HCT116 (cell line): Measurements from ENCODE around the gene SEC16A. TPM values are rescaled to one million over a fixed set of nuclear protein-coding genes. Genes with fewer than 3 reads are reported as not detected.

ENCODE experiments used
- ATAC-seq: fragments of 200-7000 bp; cut with Tn5 transposase; 2 replicates; pipeline ENCODE4 v1.9.1; 2020; ENCODE audit warnings: mild to moderate bottlenecking, moderate library complexity
- BruUV-seq: library from RNA; stranded (reverse); fragments of 400-500 nt; replicated peaks from 2 replicates; lab custom pipeline; 2021; lab: Mats Ljungman, UMichigan
- CTCF ChIA-PET: fragments of 300-600 bp; sonication (Branson Sonifier 250); formaldehyde crosslinking; loops from one replicate; lab custom pipeline; 2021; ENCODE audit warnings: antibody characterized with exemption; lab: Charles Lee
- POLR2A ChIA-PET: fragments of 300-600, 350-600 bp; sonication (Branson Sonifier 250); formaldehyde crosslinking; loops from one replicate; lab custom pipeline; 2021; ENCODE audit warnings: antibody characterized with exemption; lab: Charles Lee
- RAD21 ChIA-PET, 2 experiments: fragments of 300-600 bp; sonication (Branson Sonifier 250); formaldehyde crosslinking; loops; one replicate each; lab custom pipeline; 2023; ENCODE audit warnings: low total read pairs in 2 of 2; ENCODE audit not compliant: uncharacterized antibody in 2 of 2, unreplicated experiment in 2 of 2, low non-redundant PET in 1 of 2; lab: Charles Lee
- DNase-seq: peaks from one replicate; pipeline ENCODE4 v3.0.0-alpha.2; 2010; ENCODE audit warnings: low read depth, low spot score
- H2AFZ ChIP-seq: fragments of 200-600 bp; shearing (Covaris generic), sonication (generic); 2 replicates; pipeline ENCODE4 v1.6.1; 2017; ENCODE audit warnings: low read depth, mixed run types, mixed read lengths, antibody characterized with exemption, low read length; ENCODE audit not compliant: poor library complexity, severe bottlenecking
- H3K27ac ChIP-seq: 2 replicates; pipeline ENCODE4 v1.5.1; 2012; ENCODE audit warnings: low read depth, low read length
- H3K27me3 ChIP-seq: fragments of 200-600 bp; sonication (generic); 2 replicates; pipeline ENCODE4 v1.6.1; 2016; ENCODE audit warnings: mixed run types, low read length, mixed read lengths; ENCODE audit not compliant: insufficient read depth
- H3K36me3 ChIP-seq, 2 experiments: fragments of 200-500 bp in 1 of 2; fragments of 200-600 bp in 1 of 2; sonication (Bioruptor generic) in 1 of 2; sonication (generic) in 1 of 2; 2 replicates each; pipeline versions ENCODE4 v1.5.1 to v1.6.1; 2014 to 2016; ENCODE audit warnings: low read length in 2 of 2, inconsistent platforms in 1 of 2, mixed read lengths in 1 of 2, mixed run types in 1 of 2; ENCODE audit not compliant: insufficient read depth in 2 of 2, control insufficient read depth in 1 of 2
- H3K4me1 ChIP-seq, 2 experiments: fragments of 200-600 bp in 1 of 2; sonication (generic) in 1 of 2; 2 replicates each; pipeline versions ENCODE4 v1.5.1 to v1.6.1; 2012 to 2017; ENCODE audit warnings: low read length in 2 of 2, inconsistent platforms in 1 of 2, mild to moderate bottlenecking in 1 of 2, mixed read lengths in 1 of 2, mixed run types in 1 of 2, moderate library complexity in 1 of 2; ENCODE audit not compliant: insufficient read depth in 2 of 2, control insufficient read depth in 1 of 2
- H3K4me2 ChIP-seq: fragments of 200-600 bp; sonication (generic); 2 replicates; pipeline ENCODE4 v1.6.1; 2017; ENCODE audit warnings: mixed run types, low read length, mixed read lengths
- H3K4me3 ChIP-seq, 2 experiments: fragments of 200-600 bp in 1 of 2; sonication (generic) in 1 of 2; replicated peaks in 1 of 2; 2 replicates each; pipeline ENCODE4 v1.5.1; 2011 to 2016; ENCODE audit warnings: low read length in 2 of 2, control low read depth in 1 of 2, low read depth in 1 of 2, mild to moderate bottlenecking in 1 of 2, mixed read lengths in 1 of 2, mixed run types in 1 of 2
- H3K79me2 ChIP-seq: fragments of 200-600 bp; sonication (generic); 2 replicates; pipeline ENCODE4 v1.6.1; 2017; ENCODE audit warnings: mild to moderate bottlenecking, mixed run types, low read length, moderate library complexity, mixed read lengths; ENCODE audit not compliant: insufficient read depth
- H3K9ac ChIP-seq: fragments of 200-600 bp; sonication (generic); 2 replicates; pipeline ENCODE4 v1.6.1; 2016; ENCODE audit warnings: low read length, mixed read lengths
- H3K9me2 ChIP-seq: fragments of 200-600 bp; sonication (generic), shearing (Covaris generic); 2 replicates; pipeline ENCODE4 v1.6.1; 2017; ENCODE audit warnings: mixed run types, mild to moderate bottlenecking, moderate library complexity; ENCODE audit not compliant: insufficient read depth
- H3K9me3 ChIP-seq, 2 experiments: fragments of 200-500 bp in 1 of 2; fragments of 200-600 bp in 1 of 2; sonication (Bioruptor generic) in 1 of 2; sonication (generic) in 1 of 2; 2 replicates each; pipeline ENCODE4 v1.6.1; 2014 to 2017; ENCODE audit warnings: low read length in 2 of 2, mixed read lengths in 2 of 2, inconsistent platforms in 1 of 2, low read depth in 1 of 2, mild to moderate bottlenecking in 1 of 2, mixed run types in 1 of 2, moderate library complexity in 1 of 2; ENCODE audit not compliant: control insufficient read depth in 1 of 2, insufficient read depth in 1 of 2
- H4K20me1 ChIP-seq: fragments of 200-600 bp; sonication (generic), shearing (Covaris generic); 2 replicates; pipeline ENCODE4 v1.6.1; 2017; ENCODE audit warnings: mixed run types, mild to moderate bottlenecking, moderate library complexity; ENCODE audit not compliant: insufficient read depth
- CEBPB ChIP-seq: IDR thresholded peaks from 2 replicates; pipeline ENCODE4 v1.6.1; 2012; ENCODE audit warnings: low read depth
- ELF1 ChIP-seq: IDR thresholded peaks from 2 replicates; pipeline ENCODE4 v1.6.1; 2012; ENCODE audit warnings: low read depth, borderline replicate concordance
- EZH2phosphoT487 ChIP-seq: fragments of 200-600 bp; IDR thresholded peaks from 2 replicates; pipeline ENCODE4 v1.6.1; 2018; ENCODE audit warnings: antibody characterized with exemption, borderline replicate concordance
- FOSL1 ChIP-seq: IDR thresholded peaks from 2 replicates; pipeline ENCODE4 v1.6.1; 2012; ENCODE audit warnings: low read depth
- POLR2A ChIP-seq: IDR thresholded peaks from 2 replicates; pipeline ENCODE4 v1.7.0; 2011; ENCODE audit warnings: borderline replicate concordance; ENCODE audit not compliant: insufficient read depth, insufficient read length; ENCODE audit errors: extremely low read depth
- POLR2AphosphoS5 ChIP-seq: IDR thresholded peaks from 2 replicates; pipeline ENCODE4 v1.6.1; 2011; ENCODE audit warnings: mild to moderate bottlenecking, low read depth, low read length, moderate library complexity
- SP1 ChIP-seq: IDR thresholded peaks from 2 replicates; pipeline ENCODE4 v1.6.1; 2012; ENCODE audit warnings: low read depth
- SRF ChIP-seq: IDR thresholded peaks from 2 replicates; pipeline ENCODE4 v1.6.1; 2012; ENCODE audit warnings: low read depth
- ZFX ChIP-seq: fragments of 450-650 bp; IDR thresholded peaks from 2 replicates; pipeline ENCODE4 v1.6.1; 2017
- intact Hi-C: fragments of 100-400 bp; cut with micrococcal nuclease; formaldehyde crosslinking; loops from 2 replicates; pipeline ENCODE4 v1.10.0; 2022
- total RNA-seq: library from RNA; stranded (reverse); gene quantifications from one replicate; pipeline ENCODE4 v1.2.1, GENCODE V29; 2021; ENCODE audit not compliant: unreplicated experiment
- TF ChIP-seq, protein P1 (sequence below), 3 experiments: fragments of 200-600 bp in 1 of 3; sonication (generic) in 1 of 3; IDR thresholded peaks in 2 of 3; conservative IDR thresholded peaks in 1 of 3; 2 replicates each; pipeline ENCODE4 v1.5.1; 2012 to 2017; ENCODE audit warnings: low read depth in 2 of 3, low read length in 2 of 3, antibody characterized with exemption in 1 of 3, borderline replicate concordance in 1 of 3, control low read depth in 1 of 3, mild to moderate bottlenecking in 1 of 3, mixed read lengths in 1 of 3, mixed run types in 1 of 3, moderate library complexity in 1 of 3; ENCODE audit not compliant: insufficient read depth in 1 of 3
- TF ChIP-seq, protein P2 (sequence below): IDR thresholded peaks from 2 replicates; pipeline ENCODE4 v1.6.1; 2012; ENCODE audit warnings: low read depth
- TF ChIP-seq, protein P3 (sequence below): IDR thresholded peaks from 2 replicates; pipeline ENCODE4 v1.6.1; 2012

The SEC16A gene
- total RNA-seq, 1 experiment from 2014 or later, result 49.8 TPM

DNA sequence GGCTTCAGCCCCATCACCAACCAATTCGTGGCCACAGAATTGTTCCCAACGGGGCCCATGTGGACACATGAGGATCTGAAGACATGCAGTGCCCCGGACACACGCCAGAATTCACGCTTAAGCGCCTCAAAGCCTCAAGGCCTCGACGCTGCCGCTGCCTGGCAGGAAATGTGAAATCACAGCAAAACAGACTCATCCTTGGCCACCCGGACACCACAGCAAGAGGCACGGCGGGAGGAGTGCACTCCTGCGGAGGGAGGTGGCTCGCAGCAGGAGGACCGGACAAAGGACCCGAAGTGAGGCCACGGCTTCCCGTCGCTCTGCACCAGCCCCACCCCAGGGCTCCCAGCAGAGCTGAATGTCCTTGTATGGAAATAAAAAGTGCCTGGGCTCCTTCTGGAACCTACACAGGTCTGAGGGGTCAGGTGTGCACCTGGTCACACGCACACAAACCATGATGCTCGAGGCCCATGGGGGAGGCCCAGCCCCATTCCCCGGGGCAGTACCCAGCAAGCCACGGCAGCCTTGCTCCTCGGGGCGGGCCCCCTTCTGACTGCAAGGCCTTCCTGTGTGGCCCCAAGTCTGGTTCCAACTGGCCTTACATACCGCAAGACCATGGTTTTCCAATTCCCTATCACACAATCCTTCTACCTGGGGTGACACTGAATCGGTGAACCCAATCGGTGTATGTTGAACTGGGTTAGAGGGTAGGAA lies 10.0 kb downstream of the SEC16A start:
- H3K79me2 ChIP-seq, result peaks cover 89% of the 10 kb centered on the region
- CTCF ChIA-PET, result no interaction called here
- no peaks in the 10 kb centered on the region for H4K20me1 ChIP-seq

More for the DNA sequence above, 10.0 kb downstream of the SEC16A start:
- RAD21 ChIA-PET, result no interaction called here
- Histone ChIP-seq H3K4me2 (no peak overlapping the region), H2AFZ (no peak overlapping the region), H3K4me3 (no peak overlapping the region), H3K27ac (no peak overlapping the region), H3K27me3 (no peaks in the 10 kb centered on the region), H3K4me1 (no peaks in the 10 kb centered on the region), H3K9ac (no peak overlapping the region), H3K9me2 (no peaks in the 10 kb centered on the region), H3K36me3 (peaks cover 55 to 76% of the 10 kb centered on the region in 2 experiments), H3K9me3 (no peaks in the 10 kb centered on the region)
- ATAC-seq (no peak), DNase-seq (no peak)
- intact Hi-C loops, result no loop called here
- no peak for TF ChIP-seq POLR2AphosphoS5
- no peak for TF ChIP-seq POLR2A
- TF ChIP-seq, protein P1, sequence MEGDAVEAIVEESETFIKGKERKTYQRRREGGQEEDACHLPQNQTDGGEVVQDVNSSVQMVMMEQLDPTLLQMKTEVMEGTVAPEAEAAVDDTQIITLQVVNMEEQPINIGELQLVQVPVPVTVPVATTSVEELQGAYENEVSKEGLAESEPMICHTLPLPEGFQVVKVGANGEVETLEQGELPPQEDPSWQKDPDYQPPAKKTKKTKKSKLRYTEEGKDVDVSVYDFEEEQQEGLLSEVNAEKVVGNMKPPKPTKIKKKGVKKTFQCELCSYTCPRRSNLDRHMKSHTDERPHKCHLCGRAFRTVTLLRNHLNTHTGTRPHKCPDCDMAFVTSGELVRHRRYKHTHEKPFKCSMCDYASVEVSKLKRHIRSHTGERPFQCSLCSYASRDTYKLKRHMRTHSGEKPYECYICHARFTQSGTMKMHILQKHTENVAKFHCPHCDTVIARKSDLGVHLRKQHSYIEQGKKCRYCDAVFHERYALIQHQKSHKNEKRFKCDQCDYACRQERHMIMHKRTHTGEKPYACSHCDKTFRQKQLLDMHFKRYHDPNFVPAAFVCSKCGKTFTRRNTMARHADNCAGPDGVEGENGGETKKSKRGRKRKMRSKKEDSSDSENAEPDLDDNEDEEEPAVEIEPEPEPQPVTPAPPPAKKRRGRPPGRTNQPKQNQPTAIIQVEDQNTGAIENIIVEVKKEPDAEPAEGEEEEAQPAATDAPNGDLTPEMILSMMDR (IDR thresholded peaks at IDR 0.05 in 2 of 3, conservative IDR thresholded peaks at IDR 0.05 in 1 of 3; ENCODE audit: borderline replicate concordance in 1 of 3, insufficient read depth in 1 of 3, low read depth in 2 of 3, low read length in 2 of 3), result no peak
- no peak for TF ChIP-seq EZH2phosphoT487
- no peak for TF ChIP-seq ELF1
- TF ChIP-seq ZFX, result no peak
- TF ChIP-seq, protein P2, sequence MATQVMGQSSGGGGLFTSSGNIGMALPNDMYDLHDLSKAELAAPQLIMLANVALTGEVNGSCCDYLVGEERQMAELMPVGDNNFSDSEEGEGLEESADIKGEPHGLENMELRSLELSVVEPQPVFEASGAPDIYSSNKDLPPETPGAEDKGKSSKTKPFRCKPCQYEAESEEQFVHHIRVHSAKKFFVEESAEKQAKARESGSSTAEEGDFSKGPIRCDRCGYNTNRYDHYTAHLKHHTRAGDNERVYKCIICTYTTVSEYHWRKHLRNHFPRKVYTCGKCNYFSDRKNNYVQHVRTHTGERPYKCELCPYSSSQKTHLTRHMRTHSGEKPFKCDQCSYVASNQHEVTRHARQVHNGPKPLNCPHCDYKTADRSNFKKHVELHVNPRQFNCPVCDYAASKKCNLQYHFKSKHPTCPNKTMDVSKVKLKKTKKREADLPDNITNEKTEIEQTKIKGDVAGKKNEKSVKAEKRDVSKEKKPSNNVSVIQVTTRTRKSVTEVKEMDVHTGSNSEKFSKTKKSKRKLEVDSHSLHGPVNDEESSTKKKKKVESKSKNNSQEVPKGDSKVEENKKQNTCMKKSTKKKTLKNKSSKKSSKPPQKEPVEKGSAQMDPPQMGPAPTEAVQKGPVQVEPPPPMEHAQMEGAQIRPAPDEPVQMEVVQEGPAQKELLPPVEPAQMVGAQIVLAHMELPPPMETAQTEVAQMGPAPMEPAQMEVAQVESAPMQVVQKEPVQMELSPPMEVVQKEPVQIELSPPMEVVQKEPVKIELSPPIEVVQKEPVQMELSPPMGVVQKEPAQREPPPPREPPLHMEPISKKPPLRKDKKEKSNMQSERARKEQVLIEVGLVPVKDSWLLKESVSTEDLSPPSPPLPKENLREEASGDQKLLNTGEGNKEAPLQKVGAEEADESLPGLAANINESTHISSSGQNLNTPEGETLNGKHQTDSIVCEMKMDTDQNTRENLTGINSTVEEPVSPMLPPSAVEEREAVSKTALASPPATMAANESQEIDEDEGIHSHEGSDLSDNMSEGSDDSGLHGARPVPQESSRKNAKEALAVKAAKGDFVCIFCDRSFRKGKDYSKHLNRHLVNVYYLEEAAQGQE, result no peak
- TF ChIP-seq SP1, result no peak
- no peak for TF ChIP-seq CEBPB
- no peak for TF ChIP-seq FOSL1
- TF ChIP-seq SRF, result no peak
- TF ChIP-seq, protein P3, sequence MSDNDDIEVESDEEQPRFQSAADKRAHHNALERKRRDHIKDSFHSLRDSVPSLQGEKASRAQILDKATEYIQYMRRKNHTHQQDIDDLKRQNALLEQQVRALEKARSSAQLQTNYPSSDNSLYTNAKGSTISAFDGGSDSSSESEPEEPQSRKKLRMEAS, result no peak
- BruUV-seq, result no TSS peak
- POLR2A ChIA-PET, result no interaction called here
